ENCODE data around the gene SERGEF.

The SERGEF gene

DNA sequence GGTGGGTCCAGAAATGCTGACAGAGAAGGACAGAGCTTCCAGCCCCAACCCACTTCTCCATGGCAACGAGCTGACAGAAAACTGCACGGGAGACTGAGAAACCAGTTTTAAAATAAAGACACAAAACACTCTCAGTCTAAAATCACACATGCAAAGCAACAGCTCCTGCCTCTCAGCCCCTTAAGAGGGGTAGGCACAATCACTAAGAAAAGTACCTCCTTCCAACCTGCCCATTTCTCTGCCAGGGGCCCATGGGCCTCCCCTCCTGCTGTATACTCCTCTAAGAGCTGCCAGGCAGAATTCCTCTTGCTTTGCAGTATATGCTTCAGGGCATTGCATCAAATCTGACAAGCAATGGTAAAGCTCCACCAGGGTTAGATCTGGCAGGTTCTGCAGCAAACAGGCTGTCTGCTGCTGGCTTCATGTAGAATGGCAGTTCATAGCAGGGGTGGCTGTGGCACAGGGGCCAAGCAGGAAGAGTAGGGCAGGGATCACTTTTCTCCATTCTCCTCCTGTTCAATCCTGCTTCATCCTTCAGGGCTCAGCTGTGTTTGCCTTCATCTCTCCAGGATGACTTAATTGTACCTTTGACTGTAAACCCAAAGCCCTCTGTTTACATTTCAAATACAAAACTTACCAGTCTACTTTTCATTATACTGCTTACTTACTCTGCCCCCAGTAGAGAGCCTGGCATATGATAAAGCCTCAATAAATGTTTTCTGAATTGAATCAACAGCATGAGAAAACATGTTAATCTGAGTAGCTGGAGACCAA, 200.6 kb downstream of the SERGEF start:
- no peak for DNase-seq (ENCODE audit: low spot score)

DNA sequence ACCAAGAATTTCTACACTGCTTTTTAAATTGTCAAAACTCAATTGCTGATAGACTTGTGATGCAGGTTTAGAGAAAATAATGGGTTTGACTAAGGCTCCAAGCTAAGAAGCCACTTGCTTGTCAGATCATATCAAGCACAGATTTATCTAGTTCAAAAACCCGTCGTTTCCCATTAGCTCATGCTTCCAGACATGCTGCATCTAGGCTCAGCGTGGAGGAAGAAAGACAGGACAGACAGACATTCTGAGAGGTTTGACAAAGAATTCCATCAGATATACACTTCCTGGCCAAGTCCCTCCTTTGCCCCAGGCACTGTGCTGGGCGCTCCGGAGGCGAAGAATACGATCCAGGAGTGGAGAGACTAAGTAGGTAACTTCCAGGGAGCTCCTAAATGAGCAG, 201.5 kb downstream of the SERGEF start:
- no peak for DNase-seq (ENCODE audit: low spot score)

DNA sequence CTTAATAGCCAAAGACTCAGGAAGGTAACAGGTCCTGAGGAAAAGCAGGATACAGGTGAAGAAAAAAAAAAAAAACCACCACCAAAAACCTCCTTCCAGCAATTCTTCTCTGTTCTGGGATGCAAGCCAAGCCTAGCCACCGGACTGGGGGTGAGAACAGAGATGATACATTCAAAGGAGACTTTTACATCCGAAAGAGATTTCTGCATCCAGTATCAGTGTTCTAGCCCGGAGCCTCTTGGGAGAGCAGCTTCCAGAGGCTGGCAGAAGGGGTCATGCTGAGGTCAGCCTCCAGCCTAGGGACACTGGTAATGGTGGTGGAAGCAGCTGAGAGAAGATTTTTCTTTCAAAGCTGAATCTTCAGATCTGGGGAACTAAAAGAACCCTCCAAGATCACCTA, 202.1 kb downstream of the SERGEF start:
- DNase-seq (ENCODE audit: low spot score), result no peak

GRCh38 chr11:17810041-17810440, 202.8 kb downstream of the SERGEF start:
- no peak for DNase-seq (ENCODE audit: low spot score)

- DNase-seq (ENCODE audit: low spot score), result no peak
Measured at GRCh38 chr11:17807034-17807433, 205.8 kb downstream of the SERGEF start.

DNA sequence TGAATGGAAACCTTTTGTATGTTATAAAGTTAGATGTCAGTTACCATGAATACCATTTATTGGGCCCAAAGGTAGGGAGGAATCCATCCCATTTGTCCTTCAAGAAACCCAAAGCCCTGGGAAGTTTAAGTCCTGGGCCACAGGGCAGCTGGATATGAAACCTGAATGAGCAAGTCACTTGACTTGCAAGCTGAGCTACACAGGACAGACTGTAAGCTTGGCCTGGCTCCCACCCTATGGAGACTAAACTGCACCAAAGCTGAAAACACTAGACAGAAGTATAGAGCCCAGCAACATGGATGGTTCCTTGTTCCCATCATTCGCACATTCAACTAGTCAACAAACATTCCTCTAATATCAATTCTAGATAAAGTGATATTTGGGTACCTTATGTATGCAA, 207.0 kb downstream of the SERGEF start:
- DNase-seq (ENCODE audit: low spot score), result no peak

GRCh38 chr11:17805043-17805442, 207.8 kb downstream of the SERGEF start:
- no peak for DNase-seq (ENCODE audit: low spot score)

DNA sequence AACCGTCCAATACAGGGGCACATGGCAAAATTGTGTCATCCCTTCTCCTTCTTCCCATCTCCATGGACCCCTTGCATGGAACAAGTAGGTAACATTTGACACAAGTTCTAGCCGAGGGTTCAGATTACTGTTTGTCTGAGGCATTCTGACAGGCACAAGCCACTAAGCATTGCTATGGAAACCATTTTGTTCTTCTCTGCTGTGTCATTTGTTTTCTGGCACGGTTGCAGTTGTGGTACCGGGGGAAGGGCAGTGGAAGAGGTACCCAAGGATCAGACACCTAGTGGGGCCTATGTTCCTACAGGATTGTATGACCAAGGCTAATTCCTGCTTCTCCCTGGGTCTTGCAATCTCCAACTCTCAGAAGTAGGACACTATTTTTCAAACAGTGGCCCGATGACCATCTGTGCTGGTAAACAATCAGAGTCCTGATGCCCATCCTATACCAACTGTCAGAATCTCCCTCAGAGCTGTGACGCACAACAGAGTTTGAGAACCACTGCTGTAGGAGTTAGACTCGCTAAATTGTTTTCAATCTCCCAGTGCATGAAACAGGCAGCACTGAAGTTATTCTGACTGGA, 209.0 kb downstream of the SERGEF start:
- DNase-seq (ENCODE audit: low spot score), result peak; percentile 4

GRCh38 chr11:17802491-17802890, 210.4 kb downstream of the SERGEF start:
- DNase-seq (ENCODE audit: low spot score), result no peak

GRCh38 chr11:17801166-17801565, 211.7 kb downstream of the SERGEF start:
- no peak for DNase-seq (ENCODE audit: low spot score)

DNA sequence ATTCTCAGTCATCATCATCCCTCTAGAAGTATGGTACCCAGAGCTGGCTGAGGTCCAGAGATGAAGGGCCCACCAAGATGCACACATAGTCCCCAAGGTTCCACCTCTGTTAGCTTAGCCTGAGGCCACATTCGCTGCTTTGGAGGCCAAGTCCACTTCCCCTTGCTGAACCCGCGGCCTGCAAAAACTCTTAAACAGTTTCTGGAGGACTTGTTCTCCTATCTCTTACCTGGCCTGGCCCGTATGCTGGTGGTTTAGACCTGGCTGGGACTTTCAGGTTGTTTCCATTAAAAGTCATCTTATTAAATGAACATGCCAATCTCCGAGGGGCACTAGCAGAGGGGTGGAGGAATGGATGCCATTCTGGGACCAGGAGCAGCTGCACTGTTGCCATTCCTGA, 213.7 kb downstream of the SERGEF start:
- DNase-seq (ENCODE audit: low spot score), result no peak

DNA sequence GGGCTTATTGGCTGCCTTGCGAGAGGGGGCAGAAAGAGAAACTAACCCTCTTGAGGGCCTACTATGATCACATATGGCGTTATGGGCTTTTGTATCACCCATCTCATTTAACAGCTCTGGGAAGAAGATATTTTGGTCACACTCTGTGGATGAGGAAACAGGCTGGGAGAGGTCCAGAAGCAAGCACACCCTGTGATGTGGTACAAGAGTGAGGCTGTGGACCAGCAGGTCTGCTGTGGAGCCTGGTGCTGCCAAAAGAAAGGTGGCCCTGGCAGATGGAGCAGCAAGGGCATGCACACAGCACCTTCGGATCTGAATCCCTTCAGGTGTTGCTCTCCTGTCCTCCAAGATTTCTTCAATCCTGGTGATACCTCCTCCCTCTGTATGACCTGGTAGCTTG, 214.1 kb downstream of the SERGEF start:
- DNase-seq (ENCODE audit: low spot score), result no peak

- no peak for DNase-seq (ENCODE audit: low spot score)
Measured at GRCh38 chr11:17798253-17798652, 214.6 kb downstream of the SERGEF start.

- no peak for DNase-seq (ENCODE audit: low spot score)
Measured at GRCh38 chr11:17796154-17796553, 216.7 kb downstream of the SERGEF start.

GRCh38 chr11:17794981-17795380, 217.9 kb downstream of the SERGEF start:
- DNase-seq (ENCODE audit: low spot score), result no peak

DNA sequence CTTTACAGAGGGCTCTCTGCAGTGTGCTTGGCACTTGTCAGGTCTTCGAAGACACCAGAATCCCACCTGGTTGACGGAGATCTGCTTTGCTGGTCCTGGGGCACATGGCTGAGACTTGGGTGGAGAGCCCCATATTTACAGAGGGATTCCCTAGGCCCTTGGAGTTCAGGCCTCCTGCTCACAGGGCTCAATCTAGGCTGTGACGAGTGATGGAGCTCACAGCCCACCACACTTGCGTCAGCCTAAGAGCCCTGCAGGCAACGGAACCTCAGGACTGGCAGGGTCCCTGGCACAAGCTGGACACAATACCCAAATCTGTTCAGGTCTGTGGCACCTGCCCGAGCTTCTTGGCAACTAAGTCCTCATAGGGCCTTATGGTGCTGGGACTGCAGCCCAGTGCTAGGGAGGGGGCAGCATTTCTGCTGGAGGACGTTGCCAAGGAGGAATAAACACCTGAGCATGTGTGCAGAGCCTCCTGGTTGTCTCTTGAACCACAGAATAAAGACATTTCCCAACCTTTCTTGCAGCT, 219.1 kb downstream of the SERGEF start:
- DNase-seq (ENCODE audit: low spot score), result no peak

DNA sequence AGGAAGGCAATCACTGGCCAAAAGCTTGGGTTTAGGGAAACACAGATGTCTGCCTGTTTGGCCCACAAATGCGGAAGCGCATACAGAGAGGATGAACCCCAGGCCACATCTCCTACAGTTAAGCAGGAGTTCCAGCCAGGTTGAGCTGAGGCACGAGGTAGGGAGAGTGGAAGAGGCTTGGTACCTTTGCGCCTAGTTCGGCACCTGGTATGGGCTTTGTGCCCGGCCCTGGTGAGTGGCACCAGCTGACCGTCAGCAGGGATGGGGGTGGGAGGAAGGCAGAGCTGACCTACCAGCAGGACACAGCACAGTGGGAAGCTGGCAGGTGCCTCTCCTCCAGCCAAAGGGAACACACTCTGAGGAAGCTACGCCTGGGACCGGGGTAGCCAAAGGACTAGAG, 220.7 kb downstream of the SERGEF start:
- DNase-seq (ENCODE audit: low spot score), result no peak

DNA sequence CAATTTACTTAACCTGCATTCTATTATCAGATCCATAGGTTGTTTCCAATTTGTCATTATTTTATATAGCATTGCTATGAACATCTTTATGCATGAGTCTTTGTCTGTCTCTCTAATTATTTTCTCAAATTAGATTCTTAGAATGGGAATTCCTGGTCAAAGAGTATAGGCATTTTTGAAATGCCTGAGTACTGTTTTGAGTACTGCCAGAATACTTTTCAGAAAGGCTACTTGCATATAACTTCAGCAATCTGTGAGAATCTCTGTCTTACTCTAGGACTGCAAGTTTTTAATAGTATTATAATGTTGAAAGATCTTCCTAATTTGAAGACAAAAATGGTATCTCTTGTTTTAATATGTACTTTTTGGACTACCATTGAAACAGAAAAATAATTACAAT, 221.7 kb downstream of the SERGEF start:
- no peak for DNase-seq (ENCODE audit: low spot score)

DNA sequence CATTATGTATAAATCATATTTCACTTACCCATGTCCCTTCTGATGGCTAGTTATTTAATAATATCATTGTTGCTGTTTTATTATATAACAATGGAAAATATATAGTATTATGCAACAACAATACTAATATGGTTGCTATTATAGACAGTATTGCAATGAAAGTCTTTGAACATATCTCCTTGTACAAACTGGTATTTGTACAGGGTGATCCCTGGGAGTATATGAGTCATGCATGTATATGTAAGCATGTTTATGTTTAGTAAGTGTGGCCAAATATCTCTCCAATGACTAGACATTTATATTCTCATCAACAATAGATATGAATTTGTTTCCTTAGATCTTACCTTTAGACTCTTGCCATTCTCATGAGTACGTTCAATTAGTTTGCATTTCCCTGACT, 222.4 kb downstream of the SERGEF start:
- no peak for DNase-seq (ENCODE audit: low spot score)

DNA sequence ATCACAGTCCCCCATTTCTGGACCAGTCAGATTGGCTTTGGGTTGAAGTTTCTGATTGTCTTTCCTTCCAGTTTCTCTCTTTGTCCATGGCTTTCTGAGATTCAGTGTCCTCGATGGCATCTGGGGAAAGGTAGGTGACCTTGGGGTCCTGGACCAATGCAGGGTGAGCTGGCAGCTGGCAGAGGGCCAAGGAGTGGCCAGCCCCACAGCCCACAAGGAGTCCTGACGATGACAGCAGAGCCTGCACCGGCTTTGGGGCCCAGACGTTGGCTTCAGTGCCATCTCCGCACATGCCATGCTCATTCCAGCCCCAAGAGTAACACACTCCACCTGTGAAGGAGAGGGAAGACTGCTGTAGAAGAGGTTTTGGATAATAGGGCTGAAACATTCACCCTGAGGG, 224.8 kb downstream of the SERGEF start:
- no peak for DNase-seq (ENCODE audit: low spot score)

GRCh38 chr11:17786824-17787525, 225.9 kb downstream of the SERGEF start:
- DNase-seq (ENCODE audit: low spot score), result peak; percentile 62

DNA sequence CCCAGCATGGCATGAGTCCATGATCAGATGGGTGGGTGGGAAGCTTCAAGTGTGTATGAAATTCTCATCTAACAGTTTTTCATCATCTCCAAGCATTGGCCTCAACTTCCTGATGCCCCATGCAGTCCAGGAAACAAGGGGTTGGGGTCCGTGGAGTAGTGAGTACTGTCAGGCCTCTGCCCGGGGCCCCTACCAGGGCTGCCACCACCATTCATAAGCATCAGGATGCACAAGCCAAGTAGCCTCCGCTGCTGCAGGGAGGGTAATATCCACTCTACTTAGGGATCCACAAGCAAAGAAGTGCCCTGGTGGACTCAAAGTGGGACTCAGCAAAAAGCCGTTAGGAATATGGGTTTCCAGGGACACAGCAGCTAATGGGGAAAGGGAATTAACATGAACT, 229.0 kb downstream of the SERGEF start:
- DNase-seq (ENCODE audit: low spot score), result no peak

All from kidney tubule cell (primary cell).